Measurements from ENCODE around the gene RABGAP1. TPM values are rescaled to one million over a fixed set of nuclear protein-coding genes. Genes with fewer than 3 reads are reported as not detected.

The RABGAP1 gene
- total and polyA plus RNA-seq, 2 experiments from 2014 or later, result 8.5 to 33.9 TPM

- peaks cover 73% of the 10 kb centered on the region for H3K36me3 Mint-ChIP-seq (ENCODE audit: low read depth)
- H3K36me3 ChIP-seq (ENCODE audit: insufficient read depth), result peaks cover 3% of the 10 kb centered on the region; the same call in 1 of the 2 replicates
- no peaks in the 10 kb centered on the region for H3K9me3 Mint-ChIP-seq
These were observed 156.7 kb downstream of the RABGAP1 start for GRCh38 chr9:123097430-123098095.

More at GRCh38 chr9:123097430-123098095, 156.7 kb downstream of the RABGAP1 start:
- Histone ChIP-seq H3F3A (replicated peaks; ENCODE audit: low read depth) (peaks cover 5% of the 10 kb centered on the region; the same call in 1 of the 2 replicates), H3K27me3 (ENCODE audit: insufficient read depth) (no peaks in the 10 kb centered on the region), H2AFZ (no peak overlapping the region), H3K4me1 (ENCODE audit: insufficient read depth) (peaks cover 24% of the 10 kb centered on the region), H3K79me2 (replicated peaks; ENCODE audit: insufficient read depth) (no peaks in the 10 kb centered on the region), H4K20me1 (replicated peaks; ENCODE audit: insufficient read depth) (no peaks in the 10 kb centered on the region), H3K9me2 (ENCODE audit: insufficient read depth) (no peaks in the 10 kb centered on the region), H3K27ac (ENCODE audit: low read depth) (peak overlapping the region; percentile 84), H3K4me2 (peak overlapping the region; percentile 1), H3K4me3 (no peak overlapping the region)
- peak overlapping the region; percentile 11; the same call in 2 of the 3 replicates for H3K4me3 Mint-ChIP-seq
- DNase-seq (ENCODE audit: low spot score) (peak; percentile 69), ATAC-seq (peak; percentile 55)
- TF ChIP-seq ZNF462 (CRISPR knock-in tag; IDR thresholded peaks at IDR 0.05) (peak; percentile 66; the same call in 1 of the 2 replicates), NANOG (IDR thresholded peaks at IDR 0.05; ENCODE audit: borderline replicate concordance) (no peak), REST (IDR thresholded peaks at IDR 0.05; ENCODE audit: unreplicated experiment) (no peak), CTCF (conservative IDR thresholded peaks at IDR 0.05; ENCODE audit: low read depth in 2 of 2) (no peak)
- H3K27ac Mint-ChIP-seq, result peak overlapping the region; percentile 91
- H3K27me3 Mint-ChIP-seq (ENCODE audit: insufficient read depth, low read depth, poor library complexity), result no peaks in the 10 kb centered on the region
- peaks cover 45% of the 10 kb centered on the region for H3K4me1 Mint-ChIP-seq

Measured in GM23338 (cell line).